Breast epithelium (tissue), 4 donors: ENCODE measurements around the gene HOXD12. TPM values are rescaled to one million over a fixed set of nuclear protein-coding genes. Genes with fewer than 3 reads are reported as not detected.

Source experiments
- DNase-seq, 2 donors: peaks; one replicate each; pipeline ENCODE4 v3.0.0-alpha.2; 2019; ENCODE audit warnings: low spot score in 2 of 2
- H3K27ac ChIP-seq, 2 donors: fragments of 200-600 bp; sonication (generic) in 1 of 2; one replicate each; pipeline ENCODE4 v1.5.1; 2016 to 2019; ENCODE audit warnings: mild to moderate bottlenecking in 1 of 2
- H3K27me3 ChIP-seq, 2 donors: fragments of 200-600 bp; sonication (generic) in 1 of 2; one replicate each; pipeline versions ENCODE4 v1.5.1 to v1.6.0; 2017 to 2019; ENCODE audit warnings: control low read depth in 1 of 2, mild to moderate bottlenecking in 1 of 2
- H3K36me3 ChIP-seq: fragments of 200-600 bp; one replicate; pipeline ENCODE4 v1.5.1; 2019
- H3K4me1 ChIP-seq, 2 donors: fragments of 200-600 bp; sonication (generic); one replicate each; pipeline ENCODE4 v1.5.1; 2016 to 2019; ENCODE audit warnings: control low read depth in 1 of 2
- H3K4me3 ChIP-seq, 3 donors: fragments of 200-600 bp; sonication (generic); 1 replicate in 2 of 3; 2 replicates in 1 of 3; pipeline ENCODE4 v1.5.1; 2016 to 2019; ENCODE audit warnings: mild to moderate bottlenecking in 3 of 3, moderate library complexity in 2 of 3
- H3K9me3 ChIP-seq, 2 donors: fragments of 200-600 bp; sonication (generic) in 1 of 2; one replicate each; pipeline ENCODE4 v1.5.1; 2016 to 2019; ENCODE audit warnings: control low read depth in 1 of 2
- POLR2A ChIP-seq: fragments of 450-650 bp; IDR thresholded peaks from one replicate; pipeline ENCODE4 v1.6.1; 2016; ENCODE audit warnings: antibody characterized with exemption, mild to moderate bottlenecking, moderate library complexity
- POLR2AphosphoS5 ChIP-seq, 3 donors: sonication (generic); formaldehyde crosslinking; IDR thresholded peaks; one replicate each; pipeline ENCODE4 v1.6.1; 2017; ENCODE audit warnings: antibody characterized with exemption in 3 of 3
- intact Hi-C: fragments of 100-400 bp; cut with DNase I; formaldehyde crosslinking; loops from one replicate; pipeline ENCODE4 v1.15.1; 2023; ENCODE audit warnings: low total_unique reads
- total RNA-seq, 3 donors: library from RNA; depleted of rRNA; stranded (reverse); fragments of >200 nt; gene quantifications; one replicate each; pipeline ENCODE4 v1.1.0, GENCODE V29; 2016
- TF ChIP-seq, protein P1 (sequence below), 3 donors: fragments of 450-650 bp; IDR thresholded peaks; one replicate each; pipeline ENCODE4 v1.5.1; 2016 to 2017; ENCODE audit warnings: antibody characterized with exemption in 3 of 3, mild to moderate bottlenecking in 3 of 3, moderate library complexity in 3 of 3

The HOXD12 gene
- total RNA-seq, 3 donors from 2014 or later, result not detected

GRCh38 chr2:176136374-176137251 lies 37.0 kb downstream of the HOXD12 start:
- H3K4me1 ChIP-seq, result peaks cover 0 to 8% of the 10 kb centered on the region in 2 donors
- peak in 1 of 2 donors; percentile 47 for DNase-seq
- no peaks in the 10 kb centered on the region for H3K36me3 ChIP-seq
- intact Hi-C loops, result loop anchor here (5.0 to 10.0 kb wide), 2 partner anchors 501 to 1008 kb away; no protein-coding TSS in a partner anchor
- peaks cover 0 to 88% of the 10 kb centered on the region in 2 donors for H3K27me3 ChIP-seq
- H3K9me3 ChIP-seq, result no peaks in the 10 kb centered on the region
- H3K4me3 ChIP-seq, result peak overlapping the region; percentile 52 to 82 (median 71)
- no peak for TF ChIP-seq POLR2AphosphoS5 (IDR thresholded peaks at IDR 0.05)
- no peak for TF ChIP-seq POLR2A
- TF ChIP-seq, protein P1, sequence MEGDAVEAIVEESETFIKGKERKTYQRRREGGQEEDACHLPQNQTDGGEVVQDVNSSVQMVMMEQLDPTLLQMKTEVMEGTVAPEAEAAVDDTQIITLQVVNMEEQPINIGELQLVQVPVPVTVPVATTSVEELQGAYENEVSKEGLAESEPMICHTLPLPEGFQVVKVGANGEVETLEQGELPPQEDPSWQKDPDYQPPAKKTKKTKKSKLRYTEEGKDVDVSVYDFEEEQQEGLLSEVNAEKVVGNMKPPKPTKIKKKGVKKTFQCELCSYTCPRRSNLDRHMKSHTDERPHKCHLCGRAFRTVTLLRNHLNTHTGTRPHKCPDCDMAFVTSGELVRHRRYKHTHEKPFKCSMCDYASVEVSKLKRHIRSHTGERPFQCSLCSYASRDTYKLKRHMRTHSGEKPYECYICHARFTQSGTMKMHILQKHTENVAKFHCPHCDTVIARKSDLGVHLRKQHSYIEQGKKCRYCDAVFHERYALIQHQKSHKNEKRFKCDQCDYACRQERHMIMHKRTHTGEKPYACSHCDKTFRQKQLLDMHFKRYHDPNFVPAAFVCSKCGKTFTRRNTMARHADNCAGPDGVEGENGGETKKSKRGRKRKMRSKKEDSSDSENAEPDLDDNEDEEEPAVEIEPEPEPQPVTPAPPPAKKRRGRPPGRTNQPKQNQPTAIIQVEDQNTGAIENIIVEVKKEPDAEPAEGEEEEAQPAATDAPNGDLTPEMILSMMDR (IDR thresholded peaks at IDR 0.05), result no peak
- H3K27ac ChIP-seq, result peak overlapping the region; percentile 84 to 97

GRCh38 chr2:176137252-176137580 lies 37.6 kb downstream of the HOXD12 start:
- peaks cover 0 to 8% of the 10 kb centered on the region in 2 donors for H3K4me1 ChIP-seq
- peak overlapping the region; percentile 84 to 97 for H3K27ac ChIP-seq
- peak overlapping the region; percentile 52 to 82 (median 71) for H3K4me3 ChIP-seq
- TF ChIP-seq POLR2AphosphoS5 (IDR thresholded peaks at IDR 0.05), result no peak
- no peak for TF ChIP-seq POLR2A
- TF ChIP-seq, protein P1 (IDR thresholded peaks at IDR 0.05), result no peak
- intact Hi-C loops, result loop anchor here (5.0 to 10.0 kb wide), 2 partner anchors 500 to 1008 kb away; no protein-coding TSS in a partner anchor
- H3K9me3 ChIP-seq, result no peaks in the 10 kb centered on the region
- no peak for DNase-seq
- peaks cover 0 to 82% of the 10 kb centered on the region in 2 donors for H3K27me3 ChIP-seq
- no peaks in the 10 kb centered on the region for H3K36me3 ChIP-seq

GRCh38 chr2:176137906-176138305 lies 38.3 kb downstream of the HOXD12 start:
- no peak for DNase-seq
- peak overlapping the region; percentile 52 to 82 (median 71) for H3K4me3 ChIP-seq
- peak overlapping the region; percentile 62 to 97 for H3K27ac ChIP-seq
- intact Hi-C loops, result loop anchor here (5.0 to 10.0 kb wide), 2 partner anchors 499 to 1007 kb away; no protein-coding TSS in a partner anchor
- H3K36me3 ChIP-seq, result no peaks in the 10 kb centered on the region
- peaks cover 0 to 82% of the 10 kb centered on the region in 2 donors for H3K27me3 ChIP-seq
- TF ChIP-seq POLR2AphosphoS5 (IDR thresholded peaks at IDR 0.05) (peak in 1 of 3 donors; percentile 26), POLR2A (no peak)
- no peaks in the 10 kb centered on the region for H3K9me3 ChIP-seq
- H3K4me1 ChIP-seq, result peaks cover 0 to 8% of the 10 kb centered on the region in 2 donors

DNA sequence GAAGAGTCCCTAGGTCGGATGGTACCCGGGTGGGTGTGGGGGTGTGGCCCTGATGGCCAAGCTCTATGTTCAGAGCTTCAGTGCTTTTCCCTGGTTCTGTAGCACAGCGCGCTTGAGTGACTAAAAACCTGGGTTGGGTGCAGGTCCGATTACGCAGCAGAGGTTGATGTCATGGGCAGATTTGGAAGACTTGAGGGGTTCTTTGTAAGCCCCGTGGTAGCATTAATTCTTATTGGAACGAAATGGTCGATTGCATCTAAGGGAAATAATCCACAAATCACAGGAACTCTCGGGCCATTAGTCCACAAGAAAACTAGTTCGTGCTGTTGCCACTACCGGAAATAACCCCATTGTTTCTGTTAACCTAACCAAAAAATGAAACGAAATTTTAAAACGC lies 38.9 kb downstream of the HOXD12 start:
- TF ChIP-seq POLR2A (no peak), POLR2AphosphoS5 (IDR thresholded peaks at IDR 0.05) (no peak)
- TF ChIP-seq, protein P1 (IDR thresholded peaks at IDR 0.05), result no peak
- peak overlapping the region; percentile 62 to 97 for H3K27ac ChIP-seq

GRCh38 chr2:176138923-176139660 lies 39.5 kb downstream of the HOXD12 start:
- TF ChIP-seq, protein P1 (IDR thresholded peaks at IDR 0.05), result no peak
- TF ChIP-seq POLR2A, result no peak
- Histone ChIP-seq H3K4me1 (peaks cover 0 to 8% of the 10 kb centered on the region in 2 donors), H3K9me3 (no peaks in the 10 kb centered on the region), H3K4me3 (peak overlapping the region; percentile 52 to 82 (median 71)), H3K27me3 (peaks cover 0 to 83% of the 10 kb centered on the region in 2 donors), H3K27ac (peak overlapping the region; percentile 62 to 97), H3K36me3 (no peaks in the 10 kb centered on the region)
- DNase-seq, result no peak
- intact Hi-C loops, result loop anchor here (5.0 to 10.0 kb wide), 2 partner anchors 498 to 1006 kb away; no protein-coding TSS in a partner anchor

More for the DNA sequence above, 38.9 kb downstream of the HOXD12 start:
- Histone ChIP-seq H3K9me3 (no peaks in the 10 kb centered on the region), H3K4me3 (peak overlapping the region; percentile 52 to 82 (median 71)), H3K4me1 (peaks cover 0 to 8% of the 10 kb centered on the region in 2 donors), H3K27me3 (peaks cover 0 to 83% of the 10 kb centered on the region in 2 donors), H3K36me3 (no peaks in the 10 kb centered on the region)
- no peak for DNase-seq
- intact Hi-C loops, result loop anchor here (5.0 to 10.0 kb wide), 2 partner anchors 499 to 1006 kb away; no protein-coding TSS in a partner anchor
